ENCODE measurements around the gene CTNNA1.

GRCh38 chr5:138748630-138749081 is 4.6 kb upstream of the CTNNA1 start:
- TF ChIP-seq CTCF (IDR thresholded peaks at IDR 0.05; ENCODE audit: insufficient read depth, low read length, poor library complexity, severe bottlenecking) (no peak), EZH2phosphoT487 (conservative IDR thresholded peaks at IDR 0.05; ENCODE audit: low read length) (no peak)

Data from SU-DHL-6 (cell line).